Measurements from ENCODE around the gene LHX2. TPM values are rescaled to one million over a fixed set of nuclear protein-coding genes. Genes with fewer than 3 reads are reported as not detected.
A peak's percentile ranks its signal among the peaks of the same experiment; 100 is the strongest.

The LHX2 gene
- total RNA-seq, 1 experiment from 2014 or later = 5.7 TPM

- no peak for DNase-seq (ENCODE audit: low read depth)
These were observed 2.0 kb downstream of the LHX2 start for GRCh38 chr9:124013309-124014210.

- no peak for DNase-seq (ENCODE audit: low read depth)
These were observed 2.8 kb downstream of the LHX2 start for GRCh38 chr9:124014211-124014955.

- DNase-seq (ENCODE audit: low read depth) = no peak
These were observed 3.5 kb downstream of the LHX2 start for GRCh38 chr9:124014956-124015660.

GRCh38 chr9:124015661-124016131 lies 4.1 kb downstream of the LHX2 start:
- DNase-seq (ENCODE audit: low read depth) = no peak

- no peak for DNase-seq (ENCODE audit: low read depth)
These were observed 4.8 kb downstream of the LHX2 start for GRCh38 chr9:124016175-124017050.

- DNase-seq (ENCODE audit: low read depth) = no peak
These were observed 5.7 kb downstream of the LHX2 start for GRCh38 chr9:124017051-124017928.

GRCh38 chr9:124017929-124018729 lies 6.6 kb downstream of the LHX2 start:
- DNase-seq (ENCODE audit: low read depth) = no peak

GRCh38 chr9:124018730-124019697 lies 7.4 kb downstream of the LHX2 start:
- no peak for DNase-seq (ENCODE audit: low read depth)

GRCh38 chr9:124019771-124020519 lies 8.4 kb downstream of the LHX2 start:
- no peak for DNase-seq (ENCODE audit: low read depth)

- no peak for DNase-seq (ENCODE audit: low read depth)
These were observed 9.2 kb downstream of the LHX2 start for GRCh38 chr9:124020520-124021384.

GRCh38 chr9:124021385-124021769 lies 9.8 kb downstream of the LHX2 start:
- no peak for DNase-seq (ENCODE audit: low read depth)

GRCh38 chr9:124022201-124023121 lies 10.9 kb downstream of the LHX2 start:
- DNase-seq (ENCODE audit: low read depth) = no peak

- no peak for DNase-seq (ENCODE audit: low read depth)
These were observed 12.5 kb downstream of the LHX2 start for GRCh38 chr9:124024107-124024506.

GRCh38 chr9:124029617-124030016 lies 18.0 kb downstream of the LHX2 start:
- no peak for DNase-seq (ENCODE audit: low read depth)

- peak; percentile 74 for DNase-seq (ENCODE audit: low read depth)
These were observed 19.4 kb downstream of the LHX2 start for GRCh38 chr9:124030969-124031451.

Measured in Daoy (cell line).